ENCODE measurements around the gene ROR1.
"Not testable (repeated sequence)": the region's sequence is repeated elsewhere in the genome, so short reads cannot be mapped to it uniquely, and the experiment has no call there.

Gene ROR1

GRCh38 chr1:63825111-63825510, 51.3 kb downstream of the ROR1 start:
- DNase-seq (ENCODE audit: low read depth): no peak

- not testable (repeated sequence) for DNase-seq (ENCODE audit: low read depth)
Measured at GRCh38 chr1:63826246-63826861, 52.5 kb downstream of the ROR1 start.

GRCh38 chr1:63827411-63828321, 53.8 kb downstream of the ROR1 start:
- no peak for DNase-seq (ENCODE audit: low read depth)

DNA sequence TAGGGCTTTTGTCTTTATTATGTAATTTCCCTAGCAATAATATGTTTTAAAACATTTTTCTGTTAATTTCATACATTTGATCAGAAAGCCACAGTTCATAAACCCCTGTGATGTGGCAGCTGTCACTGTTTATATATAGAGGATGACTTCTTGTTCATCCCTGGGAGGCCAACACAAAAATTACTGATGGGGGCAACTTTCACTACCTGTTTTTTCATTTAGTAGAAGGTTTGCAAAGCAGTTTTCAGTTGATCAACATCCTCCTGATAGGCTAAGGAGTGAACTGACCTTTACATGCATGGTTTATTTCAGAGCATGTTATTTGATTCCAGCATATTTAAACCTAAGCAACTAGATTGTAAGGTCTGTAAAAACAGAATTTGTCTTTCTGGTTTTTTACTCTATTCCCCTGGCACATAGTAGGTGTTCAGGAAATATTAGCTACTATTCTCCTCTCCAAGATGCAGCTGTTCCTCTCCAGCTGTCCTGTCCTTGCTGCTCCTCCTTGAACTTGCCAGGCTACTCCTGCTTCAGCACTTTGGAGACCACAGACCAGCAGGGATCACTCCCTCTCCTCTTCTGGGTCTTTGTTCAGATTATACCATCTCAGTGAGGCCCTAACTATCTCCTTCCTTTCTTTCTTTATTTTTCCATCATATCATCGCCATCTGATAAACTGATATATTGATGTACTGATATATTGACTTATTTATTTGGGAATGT, 54.7 kb downstream of the ROR1 start:
- no peak for DNase-seq (ENCODE audit: low read depth)

DNA sequence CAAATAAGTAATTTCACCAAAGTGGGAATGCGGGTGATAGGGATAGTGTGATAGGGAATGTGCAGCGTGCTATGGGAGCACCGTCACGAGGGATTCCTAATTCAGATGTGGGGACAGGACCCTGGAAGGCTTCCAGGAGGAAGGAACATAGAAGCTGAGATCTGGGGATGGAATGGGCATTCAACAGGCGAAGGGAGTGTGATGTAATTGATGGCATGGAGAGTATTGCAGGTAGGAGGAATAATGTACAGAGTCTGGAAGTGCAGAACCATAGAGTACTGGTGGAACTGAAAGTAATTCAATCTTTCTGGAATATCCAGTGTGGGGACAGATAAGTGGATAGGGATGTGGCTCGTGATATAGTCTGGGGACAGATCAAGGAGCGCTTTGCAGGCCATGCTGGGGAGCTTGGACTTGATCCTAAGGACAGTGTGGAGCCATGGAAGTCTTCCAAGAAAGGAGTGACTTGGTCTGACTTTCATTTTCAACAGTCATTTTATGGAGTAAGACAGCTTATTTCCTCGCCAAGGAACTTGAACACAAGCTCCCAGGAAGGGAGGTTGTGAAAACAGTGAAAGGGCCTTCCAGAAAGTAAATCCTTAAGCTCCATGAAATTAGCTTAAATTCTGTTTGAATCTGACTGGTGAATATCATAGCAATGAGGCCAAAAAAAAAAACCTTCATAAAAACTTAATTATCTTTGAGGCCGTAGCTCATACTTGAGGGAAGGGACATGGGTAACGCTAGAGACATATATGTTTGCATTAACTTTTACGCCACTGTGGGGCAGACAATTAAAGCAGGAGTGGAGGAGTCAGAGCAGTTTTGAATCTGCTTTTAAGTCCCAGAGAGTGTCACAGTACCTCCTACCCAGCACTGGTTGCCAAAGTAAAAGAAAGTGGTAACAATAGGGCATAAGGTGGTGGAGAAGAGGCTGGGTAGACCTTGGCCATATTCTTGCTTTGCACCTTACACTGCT, 55.8 kb downstream of the ROR1 start:
- no peak for DNase-seq (ENCODE audit: low read depth)

DNA sequence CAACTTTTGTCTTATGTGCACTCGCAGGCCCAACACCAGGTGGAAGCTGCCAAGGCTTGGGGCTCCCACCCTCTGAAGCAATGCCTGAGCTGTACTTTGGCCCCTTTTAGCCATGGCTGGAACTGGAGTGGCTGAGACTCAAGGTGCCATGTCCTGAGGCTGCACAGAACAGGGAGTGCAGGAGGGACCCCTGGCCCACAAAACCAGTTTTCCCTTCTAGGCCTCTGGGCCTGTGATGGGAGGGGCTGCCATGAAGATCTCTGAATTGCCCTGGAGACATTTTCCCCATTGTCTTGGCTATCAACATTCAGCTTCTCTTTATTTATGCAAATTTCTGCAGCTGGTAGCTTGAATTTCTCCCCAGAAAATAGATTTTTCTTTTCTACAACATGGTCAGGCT, 57.6 kb downstream of the ROR1 start:
- DNase-seq (ENCODE audit: low read depth): no peak

DNA sequence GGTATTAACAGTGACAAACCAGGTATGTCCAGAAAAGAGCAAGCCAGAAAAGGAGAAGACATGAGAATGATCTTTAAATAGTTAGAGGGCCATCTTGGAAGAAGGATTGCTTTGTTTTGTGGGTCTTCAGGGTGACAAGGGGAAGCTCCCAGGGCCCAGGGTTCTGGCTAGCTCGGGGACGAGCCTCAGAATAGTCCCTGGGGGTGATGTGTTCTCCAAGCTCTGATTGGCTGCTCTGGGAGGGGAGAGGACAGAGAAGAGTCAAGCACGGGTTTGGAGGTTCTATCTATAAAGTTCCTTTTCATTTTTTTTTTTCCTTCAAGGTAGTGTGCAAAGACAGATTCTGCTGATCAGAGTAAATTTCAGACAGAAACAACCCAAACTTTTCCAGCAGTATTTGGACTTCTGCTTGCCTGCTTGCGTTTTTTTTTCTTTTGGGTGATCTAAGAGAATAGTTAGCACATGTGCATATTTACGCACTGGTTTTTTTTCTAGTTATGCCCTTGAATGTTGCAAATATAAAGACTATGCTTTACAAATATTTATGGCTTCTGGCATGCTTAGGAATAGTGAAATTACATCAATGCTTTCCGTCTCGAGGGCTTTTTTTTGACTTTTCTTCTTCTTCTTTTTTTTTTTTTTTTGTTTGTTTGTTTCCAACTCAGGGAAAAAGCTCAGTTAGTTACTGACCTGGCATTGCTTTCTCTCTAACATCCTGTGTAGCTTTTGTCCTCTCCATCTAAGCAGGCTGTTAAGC, 59.7 kb downstream of the ROR1 start:
- DNase-seq (ENCODE audit: low read depth): no peak

DNA sequence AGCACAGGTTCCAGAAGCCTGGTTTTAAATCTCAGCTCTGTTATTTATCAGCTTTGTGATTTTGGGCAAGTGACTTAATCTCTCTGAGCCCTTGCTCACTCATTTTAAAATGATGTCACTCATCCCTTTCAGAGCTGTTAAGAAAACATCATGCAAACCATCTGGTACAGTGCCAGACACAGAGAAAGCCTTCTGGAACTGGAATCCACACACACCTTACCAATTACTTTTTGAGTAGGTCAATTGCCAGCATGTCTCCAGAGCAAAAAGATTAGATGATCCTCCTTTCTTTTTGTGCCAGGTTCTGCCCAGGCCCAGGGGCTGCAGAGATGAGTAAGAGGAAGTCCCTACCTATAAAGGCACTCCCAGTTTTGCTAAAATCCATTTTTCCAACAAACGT, 61.3 kb downstream of the ROR1 start:
- DNase-seq (ENCODE audit: low read depth): no peak

GRCh38 chr1:63836374-63836773, 62.6 kb downstream of the ROR1 start:
- no peak for DNase-seq (ENCODE audit: low read depth)

GRCh38 chr1:63836830-63837229, 63.0 kb downstream of the ROR1 start:
- no peak for DNase-seq (ENCODE audit: low read depth)

GRCh38 chr1:63843010-63843409, 69.2 kb downstream of the ROR1 start:
- no peak for DNase-seq (ENCODE audit: low read depth)

GRCh38 chr1:63843884-63844283, 70.1 kb downstream of the ROR1 start:
- DNase-seq (ENCODE audit: low read depth): no peak

- DNase-seq (ENCODE audit: low read depth): no peak
Measured at GRCh38 chr1:63845346-63845745, 71.5 kb downstream of the ROR1 start.

- DNase-seq (ENCODE audit: low read depth): no peak
Measured at GRCh38 chr1:63847308-63847910, 73.6 kb downstream of the ROR1 start.

DNA sequence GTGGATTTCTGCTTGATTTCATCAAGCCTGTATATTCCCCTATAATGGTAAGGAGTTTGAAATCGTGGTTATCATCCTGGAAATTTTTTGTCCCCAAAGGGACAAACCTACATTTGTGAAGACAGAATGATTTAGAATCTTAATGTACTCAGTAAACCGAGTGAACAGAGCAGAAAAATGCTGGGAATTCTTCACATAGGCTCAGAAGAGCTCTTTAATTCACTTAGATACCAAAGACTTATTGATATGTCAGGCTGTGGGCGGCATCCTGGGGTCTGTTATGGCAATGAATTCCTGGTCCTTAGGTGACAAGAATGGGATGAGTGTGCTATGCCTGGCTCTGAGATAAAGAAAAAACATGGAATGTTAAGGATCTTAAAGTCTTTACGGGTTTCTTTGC, 74.9 kb downstream of the ROR1 start:
- DNase-seq (ENCODE audit: low read depth): no peak

- no peak for DNase-seq (ENCODE audit: low read depth)
Measured at GRCh38 chr1:63849149-63849548, 75.3 kb downstream of the ROR1 start.

- no peak for DNase-seq (ENCODE audit: low read depth)
Measured at GRCh38 chr1:63854091-63854490, 80.3 kb downstream of the ROR1 start.

- DNase-seq (ENCODE audit: low read depth): no peak
Measured at GRCh38 chr1:63855942-63856341, 82.1 kb downstream of the ROR1 start.

DNA sequence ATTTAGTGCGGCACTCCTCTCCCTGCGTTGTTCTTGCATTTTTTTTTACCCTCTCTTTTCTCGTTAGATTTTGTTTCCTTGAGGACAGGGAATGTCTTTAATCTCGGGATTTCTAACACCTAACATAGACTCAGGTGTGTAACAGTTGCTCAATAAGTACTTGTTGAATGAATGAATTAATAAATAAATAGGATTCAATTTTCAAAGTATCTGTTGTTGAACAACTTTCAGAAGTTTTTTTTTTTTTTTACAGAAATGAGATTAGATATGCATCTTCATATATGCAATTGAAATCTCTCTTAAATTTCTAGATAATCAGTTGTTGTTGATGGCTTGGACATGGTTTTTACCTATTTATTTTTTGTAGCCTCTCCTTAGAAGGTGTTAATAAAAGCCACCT, 83.1 kb downstream of the ROR1 start:
- no peak for DNase-seq (ENCODE audit: low read depth)

GRCh38 chr1:63857478-63857877, 83.7 kb downstream of the ROR1 start:
- DNase-seq (ENCODE audit: low read depth): no peak

All from T follicular helper cell (primary cell).